Fibroblast of villous mesenchyme (primary cell): ENCODE measurements around the gene GAD1. TPM values are rescaled to one million over a fixed set of nuclear protein-coding genes. Genes with fewer than 3 reads are reported as not detected.
A peak's percentile ranks its signal among the peaks of the same experiment; 100 is the strongest.

Experiments
- DNase-seq: peaks from one replicate; pipeline ENCODE4 v3.0.0-alpha.2; 2010; ENCODE audit warnings: low read depth
- H3K4me3 ChIP-seq: 2 replicates; pipeline ENCODE4 v1.5.1; 2011; ENCODE audit warnings: low read depth, mild to moderate bottlenecking, low read length
- total RNA-seq: library from RNA; depleted of rRNA; stranded (reverse); fragments of >200 nt; gene quantifications from 2 replicates; pipeline ENCODE4 v1.2.3, GENCODE V29; 2012
- TF ChIP-seq, protein P1 (sequence below): IDR thresholded peaks from 2 replicates; pipeline ENCODE4 v1.5.1; 2012; ENCODE audit warnings: low read depth, mild to moderate bottlenecking, low read length; ENCODE audit not compliant: insufficient read depth

GAD1 gene
- total RNA-seq, 1 donor = not detected

DNA sequence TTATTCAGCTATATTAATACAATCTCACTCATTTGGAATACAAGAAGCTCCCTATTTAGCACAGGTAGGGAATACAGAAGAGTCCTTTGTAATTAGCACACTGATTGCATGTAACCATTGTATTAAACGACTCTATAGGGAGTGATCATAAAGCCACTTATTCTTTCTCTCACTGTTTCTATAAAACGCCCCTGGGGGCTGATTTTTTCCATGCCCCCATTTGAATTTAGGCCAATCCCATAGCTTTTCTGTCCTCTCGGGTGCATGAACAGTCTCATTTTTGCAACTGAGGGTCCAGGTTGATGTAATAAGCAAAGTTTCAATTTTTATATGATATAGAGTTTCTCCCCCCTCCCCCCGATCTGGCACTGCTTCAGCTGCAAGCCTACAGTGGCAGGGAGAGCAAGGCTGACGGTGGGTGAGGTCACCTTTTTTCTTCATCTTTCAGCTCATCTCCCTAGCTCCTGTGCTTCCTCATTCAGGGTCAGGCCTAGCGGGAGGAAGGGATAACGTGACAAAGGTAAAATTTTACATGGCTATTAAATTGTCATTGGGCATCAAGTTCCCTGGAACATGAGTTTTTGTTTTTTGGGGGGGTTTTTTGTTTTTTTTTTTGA lies 45.7 kb downstream of the GAD1 start:
- TF ChIP-seq, protein P1, sequence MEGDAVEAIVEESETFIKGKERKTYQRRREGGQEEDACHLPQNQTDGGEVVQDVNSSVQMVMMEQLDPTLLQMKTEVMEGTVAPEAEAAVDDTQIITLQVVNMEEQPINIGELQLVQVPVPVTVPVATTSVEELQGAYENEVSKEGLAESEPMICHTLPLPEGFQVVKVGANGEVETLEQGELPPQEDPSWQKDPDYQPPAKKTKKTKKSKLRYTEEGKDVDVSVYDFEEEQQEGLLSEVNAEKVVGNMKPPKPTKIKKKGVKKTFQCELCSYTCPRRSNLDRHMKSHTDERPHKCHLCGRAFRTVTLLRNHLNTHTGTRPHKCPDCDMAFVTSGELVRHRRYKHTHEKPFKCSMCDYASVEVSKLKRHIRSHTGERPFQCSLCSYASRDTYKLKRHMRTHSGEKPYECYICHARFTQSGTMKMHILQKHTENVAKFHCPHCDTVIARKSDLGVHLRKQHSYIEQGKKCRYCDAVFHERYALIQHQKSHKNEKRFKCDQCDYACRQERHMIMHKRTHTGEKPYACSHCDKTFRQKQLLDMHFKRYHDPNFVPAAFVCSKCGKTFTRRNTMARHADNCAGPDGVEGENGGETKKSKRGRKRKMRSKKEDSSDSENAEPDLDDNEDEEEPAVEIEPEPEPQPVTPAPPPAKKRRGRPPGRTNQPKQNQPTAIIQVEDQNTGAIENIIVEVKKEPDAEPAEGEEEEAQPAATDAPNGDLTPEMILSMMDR = no peak
- no peak overlapping the region for H3K4me3 ChIP-seq
- no peak for DNase-seq

DNA sequence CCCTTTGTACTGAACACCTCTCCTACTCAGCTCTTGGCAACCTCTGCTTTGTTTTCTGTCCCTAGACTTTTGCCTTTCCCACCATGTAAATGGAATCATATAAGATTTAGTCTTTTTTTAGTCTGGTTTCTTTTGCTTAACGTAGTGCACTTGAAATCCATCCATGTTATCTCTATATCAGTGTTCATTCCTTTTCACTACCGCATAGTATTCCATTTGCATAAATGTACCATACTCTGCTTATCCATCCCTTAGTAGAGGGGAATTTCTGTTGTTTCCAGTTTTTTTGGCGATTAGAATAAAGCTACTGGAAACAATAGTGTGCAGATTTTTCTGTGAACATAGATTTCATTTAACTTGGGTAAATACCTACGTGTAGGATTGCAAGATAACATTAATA lies 46.4 kb downstream of the GAD1 start:
- no peak overlapping the region for H3K4me3 ChIP-seq
- TF ChIP-seq, protein P1 = no peak
- no peak for DNase-seq

DNA sequence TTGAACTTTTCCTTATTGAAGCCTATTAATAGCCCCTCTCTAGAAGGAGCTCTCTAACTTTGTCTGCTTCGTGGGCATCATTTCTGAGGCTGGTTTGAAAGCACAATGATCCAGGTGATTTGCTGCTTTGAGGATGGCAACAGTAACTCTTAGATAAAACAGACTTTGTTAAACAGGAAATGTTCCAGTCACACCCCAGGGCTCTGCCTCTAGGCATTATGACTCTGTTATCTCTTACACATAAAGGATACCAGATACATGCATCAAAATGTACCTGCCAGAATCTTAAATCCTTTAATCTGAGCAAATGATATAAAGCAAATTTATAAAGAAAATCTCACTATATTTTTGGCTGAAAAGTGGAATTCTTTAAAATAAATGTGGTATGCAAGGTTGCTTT lies 52.3 kb downstream of the GAD1 start:
- no peak overlapping the region for H3K4me3 ChIP-seq
- TF ChIP-seq, protein P1 = no peak
- DNase-seq = no peak

- H3K4me3 ChIP-seq = no peak overlapping the region
- TF ChIP-seq, protein P1 = no peak
- no peak for DNase-seq
Observed at GRCh38 chr2:170869461-170869860, 52.8 kb downstream of the GAD1 start.

- peak; percentile 57 for DNase-seq
- H3K4me3 ChIP-seq = peak overlapping the region; percentile 19
- TF ChIP-seq, protein P1 = peak; percentile 97
Observed at GRCh38 chr2:170873035-170873692, 56.5 kb downstream of the GAD1 start.

- H3K4me3 ChIP-seq = peak overlapping the region; percentile 2
- DNase-seq = no peak
- TF ChIP-seq, protein P1 = no peak
Observed at GRCh38 chr2:170878066-170878465, 61.4 kb downstream of the GAD1 start.

DNA sequence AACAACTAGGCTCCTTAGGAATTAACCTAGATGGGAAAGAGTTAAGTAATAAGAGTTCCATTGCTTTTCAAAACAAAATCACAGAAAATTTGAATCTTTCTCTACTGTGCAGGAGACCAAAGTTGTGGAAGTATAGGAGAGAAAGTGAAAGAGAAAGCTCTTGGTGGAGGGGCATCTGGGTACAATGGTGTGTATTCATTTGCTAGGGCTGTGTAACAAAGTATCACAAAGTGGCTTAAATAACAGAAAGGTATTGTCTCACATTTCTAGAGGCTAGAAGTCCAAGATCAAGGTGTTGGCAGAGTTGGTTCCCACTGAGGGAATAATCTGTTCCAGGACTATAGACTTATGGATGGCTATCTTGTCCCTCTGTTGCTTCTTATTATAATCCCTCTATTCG lies 61.8 kb downstream of the GAD1 start:
- peak; percentile 5 for DNase-seq
- TF ChIP-seq, protein P1 = no peak
- H3K4me3 ChIP-seq = peak overlapping the region; percentile 2
